HT-29 (cell line): ENCODE data around the gene IGSF9. TPM values are rescaled to one million over a fixed set of nuclear protein-coding genes. Genes with fewer than 3 reads are reported as not detected.
A peak's percentile ranks its signal among the peaks of the same experiment; 100 is the strongest.

Source experiments
- DNase-seq: peaks from one replicate; pipeline ENCODE4 v3.0.0-alpha.2; 2015; ENCODE audit warnings: low spot score
- total RNA-seq: library from RNA; depleted of rRNA; stranded (reverse); fragments of >200 nt; shearing (Covaris generic); gene quantifications from 2 replicates; pipeline ENCODE4 v1.2.3, GENCODE V29; 2014

IGSF9 gene
- total RNA-seq, 1 experiment from 2014 or later: 6.5 TPM

- DNase-seq: no peak
Measured at GRCh38 chr1:159974350-159974965, 29.0 kb upstream of the IGSF9 start.

GRCh38 chr1:159973350-159973940 lies 28.0 kb upstream of the IGSF9 start:
- no peak for DNase-seq

- no peak for DNase-seq
Measured at GRCh38 chr1:159972443-159973205, 27.2 kb upstream of the IGSF9 start.

GRCh38 chr1:159970932-159971342 lies 25.5 kb upstream of the IGSF9 start:
- DNase-seq: peak; percentile 65

- no peak for DNase-seq
Measured at GRCh38 chr1:159968901-159969300, 23.5 kb upstream of the IGSF9 start.

GRCh38 chr1:159965263-159965662 lies 19.9 kb upstream of the IGSF9 start:
- DNase-seq: no peak

- DNase-seq: no peak
Measured at GRCh38 chr1:159964144-159964543, 18.7 kb upstream of the IGSF9 start.

GRCh38 chr1:159962176-159962575 lies 16.8 kb upstream of the IGSF9 start:
- DNase-seq: no peak

GRCh38 chr1:159961636-159962035 lies 16.2 kb upstream of the IGSF9 start:
- DNase-seq: no peak

- DNase-seq: peak; percentile 49
Measured at GRCh38 chr1:159960721-159961381, 15.4 kb upstream of the IGSF9 start.

- DNase-seq: peak; percentile 51
Measured at GRCh38 chr1:159959451-159959850, 14.0 kb upstream of the IGSF9 start.

GRCh38 chr1:159958719-159959380 lies 13.4 kb upstream of the IGSF9 start:
- no peak for DNase-seq

GRCh38 chr1:159957824-159958268 lies 12.4 kb upstream of the IGSF9 start:
- no peak for DNase-seq

GRCh38 chr1:159955456-159955855 lies 10.0 kb upstream of the IGSF9 start:
- DNase-seq: no peak

GRCh38 chr1:159953536-159954515 lies 8.4 kb upstream of the IGSF9 start, which contains the start of gene SLAMF9:
SLAMF9 (minus strand) TSS chr1:159954237; CDS start chr1:159954137, 100 bp downstream.
- no peak for DNase-seq

GRCh38 chr1:159952932-159953331 lies 7.5 kb upstream of the IGSF9 start:
- DNase-seq: no peak

GRCh38 chr1:159951551-159951950 lies 6.1 kb upstream of the IGSF9 start:
- DNase-seq: no peak

GRCh38 chr1:159951016-159951415 lies 5.6 kb upstream of the IGSF9 start:
- no peak for DNase-seq

- no peak for DNase-seq
Measured at GRCh38 chr1:159949981-159950381, 4.6 kb upstream of the IGSF9 start.

- DNase-seq: no peak
Measured at GRCh38 chr1:159949123-159949522, 3.7 kb upstream of the IGSF9 start.
